Measurements from ENCODE around the gene TARBP2. TPM values are rescaled to one million over a fixed set of nuclear protein-coding genes. Genes with fewer than 3 reads are reported as not detected.

The TARBP2 gene
- total RNA-seq, 1 donor from 2014 or later = 59.4 TPM

DNA sequence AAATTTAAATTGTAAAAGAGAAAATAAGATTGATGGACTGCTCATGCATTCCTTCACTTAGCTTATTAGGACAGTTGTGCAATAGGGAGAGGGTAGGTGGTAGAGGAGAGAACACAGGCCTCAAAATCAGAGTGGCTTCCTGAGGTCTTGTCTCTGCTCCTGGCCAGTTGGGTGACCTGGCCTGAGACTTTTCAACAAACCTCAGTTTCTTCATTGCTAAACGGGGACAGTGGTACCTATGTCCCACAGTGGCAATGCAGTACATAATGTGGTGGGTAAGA, 4.4 kb upstream of the TARBP2 start:
- Histone ChIP-seq H3K27me3 (ENCODE audit: control insufficient read depth, insufficient read depth, low read length) (no peaks in the 10 kb centered on the region), H3K36me3 (ENCODE audit: control insufficient read depth, insufficient read depth, low read length) (no peaks in the 10 kb centered on the region), H3K4me3 (ENCODE audit: low read depth, low read length) (no peak overlapping the region)
- no peak for DNase-seq (ENCODE audit: low read depth)
- TF ChIP-seq, protein P1, sequence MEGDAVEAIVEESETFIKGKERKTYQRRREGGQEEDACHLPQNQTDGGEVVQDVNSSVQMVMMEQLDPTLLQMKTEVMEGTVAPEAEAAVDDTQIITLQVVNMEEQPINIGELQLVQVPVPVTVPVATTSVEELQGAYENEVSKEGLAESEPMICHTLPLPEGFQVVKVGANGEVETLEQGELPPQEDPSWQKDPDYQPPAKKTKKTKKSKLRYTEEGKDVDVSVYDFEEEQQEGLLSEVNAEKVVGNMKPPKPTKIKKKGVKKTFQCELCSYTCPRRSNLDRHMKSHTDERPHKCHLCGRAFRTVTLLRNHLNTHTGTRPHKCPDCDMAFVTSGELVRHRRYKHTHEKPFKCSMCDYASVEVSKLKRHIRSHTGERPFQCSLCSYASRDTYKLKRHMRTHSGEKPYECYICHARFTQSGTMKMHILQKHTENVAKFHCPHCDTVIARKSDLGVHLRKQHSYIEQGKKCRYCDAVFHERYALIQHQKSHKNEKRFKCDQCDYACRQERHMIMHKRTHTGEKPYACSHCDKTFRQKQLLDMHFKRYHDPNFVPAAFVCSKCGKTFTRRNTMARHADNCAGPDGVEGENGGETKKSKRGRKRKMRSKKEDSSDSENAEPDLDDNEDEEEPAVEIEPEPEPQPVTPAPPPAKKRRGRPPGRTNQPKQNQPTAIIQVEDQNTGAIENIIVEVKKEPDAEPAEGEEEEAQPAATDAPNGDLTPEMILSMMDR (IDR thresholded peaks at IDR 0.05; ENCODE audit: insufficient read depth, low read length, poor library complexity, severe bottlenecking) = no peak

DNA sequence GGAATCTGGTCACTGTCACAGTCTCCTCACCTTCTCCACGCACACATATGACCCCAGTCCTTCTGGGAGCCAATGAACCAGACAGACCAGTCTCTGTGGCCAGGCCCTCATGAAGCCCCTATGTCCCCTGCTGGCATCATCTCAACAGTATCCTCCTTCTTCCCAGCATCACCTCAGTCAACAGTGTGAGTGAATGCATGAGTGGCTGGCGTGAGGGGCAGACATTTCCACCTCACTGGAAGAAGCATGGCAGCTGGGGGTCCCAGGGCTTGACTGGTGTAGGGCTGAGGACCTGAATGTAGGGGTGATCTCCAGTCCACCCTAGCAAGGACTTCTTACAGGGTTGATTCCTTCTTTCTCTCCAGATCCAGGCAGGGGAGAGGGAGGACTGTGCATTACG, 3.6 kb upstream of the TARBP2 start:
- H3K4me3 ChIP-seq (ENCODE audit: low read depth, low read length) = no peak overlapping the region
- TF ChIP-seq, protein P1 (IDR thresholded peaks at IDR 0.05; ENCODE audit: insufficient read depth, low read length, poor library complexity, severe bottlenecking) = no peak
- H3K36me3 ChIP-seq (ENCODE audit: control insufficient read depth, insufficient read depth, low read length) = no peaks in the 10 kb centered on the region
- H3K27me3 ChIP-seq (ENCODE audit: control insufficient read depth, insufficient read depth, low read length) = no peaks in the 10 kb centered on the region
- DNase-seq (ENCODE audit: low read depth) = no peak

DNA sequence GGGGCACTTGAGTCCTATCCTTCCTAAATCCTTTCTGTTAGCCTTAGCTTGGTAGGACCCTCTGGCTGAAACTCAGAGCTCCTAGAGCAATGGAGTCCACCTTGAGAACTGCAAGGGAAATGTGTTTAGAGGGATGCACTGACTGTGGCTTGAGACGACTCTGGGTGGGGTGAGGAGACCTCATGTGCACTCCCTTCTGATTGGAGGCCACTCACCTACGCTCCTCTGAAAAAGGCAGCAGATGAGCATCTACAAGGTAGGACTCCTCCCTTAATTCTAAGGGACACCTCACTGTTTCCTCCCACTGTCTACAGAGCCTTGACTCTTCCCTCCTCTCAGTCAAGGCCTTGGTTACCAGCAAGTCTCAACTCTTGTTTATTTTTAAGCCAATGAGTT, 2.9 kb upstream of the TARBP2 start:
- H3K4me3 ChIP-seq (ENCODE audit: low read depth, low read length) = no peak overlapping the region
- TF ChIP-seq, protein P1 (IDR thresholded peaks at IDR 0.05; ENCODE audit: insufficient read depth, low read length, poor library complexity, severe bottlenecking) = no peak

DNA sequence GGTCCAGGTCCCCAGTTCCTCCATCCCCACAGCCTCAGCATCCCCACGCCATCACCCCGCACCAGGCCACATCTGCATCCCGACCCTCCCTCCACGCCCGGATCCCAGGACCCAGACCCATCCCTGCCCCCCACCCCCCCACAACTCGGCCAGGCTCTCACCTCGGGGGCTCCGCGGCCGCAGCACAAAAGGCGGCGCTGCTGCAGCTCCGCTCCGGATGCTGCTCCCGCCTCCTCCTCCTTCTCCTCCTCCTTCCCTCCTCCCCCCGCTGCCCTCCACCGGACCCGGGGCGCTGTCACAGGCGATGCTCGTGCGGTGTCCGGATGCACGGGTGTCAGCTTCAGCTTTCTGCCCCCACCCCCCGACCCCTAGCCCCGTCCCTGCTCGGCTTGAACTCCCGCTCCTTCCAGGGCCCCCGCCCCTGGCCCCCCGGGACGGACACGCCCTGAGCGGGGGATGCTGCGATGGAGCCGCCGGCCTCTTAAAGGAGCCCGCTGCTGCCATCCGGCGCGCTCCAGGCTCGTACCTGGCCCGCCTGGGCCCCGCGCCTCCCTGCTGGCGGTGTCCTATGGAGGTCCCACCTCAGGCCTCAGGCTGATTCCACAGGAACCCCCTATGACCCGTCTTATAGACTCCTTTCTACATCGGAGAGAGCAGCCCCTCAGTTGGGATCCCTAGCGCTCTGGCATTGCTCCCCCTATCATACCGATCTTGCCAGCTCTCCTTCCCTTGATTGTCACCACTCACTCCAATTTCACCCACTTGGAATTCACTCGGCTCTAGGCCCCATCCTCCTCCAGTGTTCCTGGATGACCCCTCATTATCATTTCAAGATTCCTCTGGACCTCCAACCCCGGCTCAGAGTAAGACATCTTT, 1.6 kb upstream of the TARBP2 start, which contains the start of gene MAP3K12:
TSS of gene MAP3K12 (minus strand) at position 193 of the 876 bp plus-strand sequence. CDS start 12,067 bp downstream, outside the sequence.
- Histone ChIP-seq H3K36me3 (ENCODE audit: control insufficient read depth, insufficient read depth, low read length) (peaks cover 1% of the 10 kb centered on the region), H3K4me3 (ENCODE audit: low read depth, low read length) (peak within 1 kb of the TSS; percentile 75), H3K27me3 (ENCODE audit: control insufficient read depth, insufficient read depth, low read length) (no peaks in the 10 kb centered on the region)
- DNase-seq (ENCODE audit: low read depth) = no peak
- TF ChIP-seq, protein P1 (IDR thresholded peaks at IDR 0.05; ENCODE audit: insufficient read depth, low read length, poor library complexity, severe bottlenecking) = peak; percentile 12

More for the DNA sequence above, 2.9 kb upstream of the TARBP2 start:
- no peaks in the 10 kb centered on the region for H3K27me3 ChIP-seq (ENCODE audit: control insufficient read depth, insufficient read depth, low read length)
- no peak for DNase-seq (ENCODE audit: low read depth)
- no peaks in the 10 kb centered on the region for H3K36me3 ChIP-seq (ENCODE audit: control insufficient read depth, insufficient read depth, low read length)

DNA sequence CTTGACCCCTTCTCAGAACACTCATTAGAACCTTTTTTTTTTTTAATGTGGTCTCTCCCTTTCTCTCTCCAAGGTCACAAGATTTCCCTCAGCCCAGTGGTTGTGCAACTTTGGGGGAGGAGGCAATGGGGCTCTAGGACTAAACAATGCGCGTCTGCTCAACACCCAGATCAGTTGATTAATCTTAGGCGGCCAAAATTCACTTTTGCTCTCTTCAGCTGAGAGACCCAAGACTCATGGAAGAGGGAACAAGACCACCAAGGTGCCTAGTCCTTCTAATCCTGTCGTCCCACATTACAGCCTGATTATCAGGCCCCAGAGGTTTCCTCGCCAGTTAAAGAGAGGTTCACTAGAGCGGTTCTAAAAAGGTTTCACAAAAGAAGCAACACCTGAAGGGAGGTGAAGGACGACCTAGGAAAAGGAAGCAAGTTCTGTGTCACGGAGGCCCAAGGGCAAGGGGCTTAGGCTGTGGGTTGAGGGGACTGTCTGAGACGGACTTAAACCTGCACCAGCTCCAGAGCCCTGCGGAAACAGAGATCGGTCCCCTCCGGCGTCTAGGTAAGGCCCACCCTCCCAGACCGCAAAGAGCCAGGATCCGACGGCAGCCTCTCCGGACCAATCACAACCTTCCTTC, 824 bp upstream of the TARBP2 start:
- no peak for DNase-seq (ENCODE audit: low read depth)
- Histone ChIP-seq H3K27me3 (ENCODE audit: control insufficient read depth, insufficient read depth, low read length) (no peaks in the 10 kb centered on the region), H3K36me3 (ENCODE audit: control insufficient read depth, insufficient read depth, low read length) (peaks cover 3% of the 10 kb centered on the region), H3K4me3 (ENCODE audit: low read depth, low read length) (peak overlapping the region; percentile 75)
- TF ChIP-seq, protein P1 (IDR thresholded peaks at IDR 0.05; ENCODE audit: insufficient read depth, low read length, poor library complexity, severe bottlenecking) = no peak

All from kidney epithelial cell (primary cell).